GM21717 (cell line): Measurements from ENCODE around the gene COG2.
"Not testable (repeated sequence)": the region's sequence is repeated elsewhere in the genome, so short reads cannot be mapped to it uniquely, and the experiment has no call there.

ENCODE experiments used
- ATAC-seq: cut with Tn5 transposase; IDR thresholded peaks from one replicate; pipeline ENCODE4 v1.9.1; 2021; ENCODE audit warnings: mild to moderate bottlenecking, moderate library complexity; ENCODE audit not compliant: unreplicated experiment

COG2 gene

GRCh38 chr1:230713547-230713914 is 71.2 kb downstream of the COG2 start:
- ATAC-seq = no peak

GRCh38 chr1:230713915-230714764 is 71.9 kb downstream of the COG2 start, which contains the start of gene AGT:
Gene AGT, minus strand, starts transcription at chr1:230714122. Its CDS starts 3,299 bp downstream, at chr1:230710823.
- ATAC-seq = no peak

GRCh38 chr1:230715510-230715909 is 73.2 kb downstream of the COG2 start:
- no peak for ATAC-seq

GRCh38 chr1:230716453-230716852 is 74.2 kb downstream of the COG2 start:
- ATAC-seq = not testable (repeated sequence)

- no peak for ATAC-seq
These were observed 75.0 kb downstream of the COG2 start for GRCh38 chr1:230717251-230717650.

- not testable (repeated sequence) for ATAC-seq
These were observed 79.7 kb downstream of the COG2 start for GRCh38 chr1:230721849-230722522.

- ATAC-seq = no peak
These were observed 83.2 kb downstream of the COG2 start for GRCh38 chr1:230725256-230726012.

GRCh38 chr1:230728710-230729392 is 86.6 kb downstream of the COG2 start:
- no peak for ATAC-seq

- ATAC-seq = no peak
These were observed 88.7 kb downstream of the COG2 start for GRCh38 chr1:230730977-230731376.

GRCh38 chr1:230735447-230735846 is 93.2 kb downstream of the COG2 start:
- no peak for ATAC-seq

- ATAC-seq = no peak
These were observed 95.5 kb downstream of the COG2 start for GRCh38 chr1:230737622-230738262.

- no peak for ATAC-seq
These were observed 97.4 kb downstream of the COG2 start for GRCh38 chr1:230739564-230740290.
